ENCODE measurements around the gene EFNB1.
A peak's percentile ranks its signal among the peaks of the same experiment; 100 is the strongest.

The EFNB1 gene

GRCh38 chrX:68837119-68837518 is 8.3 kb downstream of the EFNB1 start:
- H3K14ac ChIP-seq (ENCODE audit: low read length) = no peak overlapping the region
- H2BK5ac ChIP-seq (ENCODE audit: low read length) = no peak overlapping the region
- H3K18ac ChIP-seq (ENCODE audit: low read length) = no peak overlapping the region
- H3K79me1 ChIP-seq (ENCODE audit: low read depth, low read length) = peaks cover 9% of the 10 kb centered on the region
- H3K23ac ChIP-seq (ENCODE audit: low read depth, low read length, poor library complexity) = no peak overlapping the region
- H3K9ac ChIP-seq (ENCODE audit: low read depth, low read length, poor library complexity) = no peak overlapping the region
- H3K27me3 ChIP-seq (ENCODE audit: control insufficient read depth in 3 of 3, insufficient read depth in 3 of 3, low read depth in 1 of 3, low read length in 3 of 3) = no peaks in the 10 kb centered on the region
- H3K9me3 ChIP-seq (replicated peaks in 1 of 2; ENCODE audit: control insufficient read depth in 2 of 2, insufficient read depth in 1 of 2, low read depth in 1 of 2, low read length in 2 of 2) = no peaks in the 10 kb centered on the region
- DNase-seq (ENCODE audit: low spot score) = no peak
- H2AK5ac ChIP-seq (ENCODE audit: low read depth, low read length) = no peak overlapping the region
- no peak overlapping the region for H2BK15ac ChIP-seq (ENCODE audit: low read length)
- H2BK12ac ChIP-seq (ENCODE audit: low read length) = no peak overlapping the region
- H3K4ac ChIP-seq (ENCODE audit: low read length) = no peak overlapping the region
- no peak overlapping the region for H4K91ac ChIP-seq (ENCODE audit: low read depth, low read length, poor library complexity)
- H4K8ac ChIP-seq (ENCODE audit: low read depth, low read length) = no peak overlapping the region
- H2AFZ ChIP-seq (ENCODE audit: low read length) = no peak overlapping the region
- no peak overlapping the region for H3K27ac ChIP-seq (replicated peaks; ENCODE audit: low read length)
- no peak overlapping the region for H3K4me3 ChIP-seq (ENCODE audit: low read length in 2 of 2)
- no peak overlapping the region for H2BK120ac ChIP-seq (ENCODE audit: low read depth, low read length)
- H3K4me1 ChIP-seq (ENCODE audit: control insufficient read depth in 2 of 2, insufficient read depth in 1 of 2, low read depth in 1 of 2, low read length in 2 of 2) = peaks cover 20 to 35% of the 10 kb centered on the region in 2 donors
- WGBS, 2 donors (ENCODE audit: extremely low coverage in 2 of 2, insufficient read length in 2 of 2, insufficient replicate concordance in 1 of 2) = no CpG with 5 or more reads among the region's 3 CpGs
- no peak overlapping the region for H3K4me2 ChIP-seq (ENCODE audit: insufficient read depth, low read length, poor library complexity, severe bottlenecking)
- peaks cover 29 to 64% of the 10 kb centered on the region in 2 donors for H3K36me3 ChIP-seq (replicated peaks in 1 of 2; ENCODE audit: control insufficient read depth in 2 of 2, insufficient read depth in 2 of 2, low read length in 2 of 2)

DNA sequence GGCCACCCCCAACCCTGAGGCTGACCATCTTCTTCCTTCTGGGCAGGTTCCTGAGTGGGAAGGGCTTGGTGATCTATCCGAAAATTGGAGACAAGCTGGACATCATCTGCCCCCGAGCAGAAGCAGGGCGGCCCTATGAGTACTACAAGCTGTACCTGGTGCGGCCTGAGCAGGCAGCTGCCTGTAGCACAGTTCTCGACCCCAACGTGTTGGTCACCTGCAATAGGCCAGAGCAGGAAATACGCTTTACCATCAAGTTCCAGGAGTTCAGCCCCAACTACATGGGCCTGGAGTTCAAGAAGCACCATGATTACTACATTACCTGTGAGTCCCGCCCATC is 9.7 kb downstream of the EFNB1 start:
- Histone ChIP-seq H3K9me3 (replicated peaks in 1 of 2; ENCODE audit: control insufficient read depth in 2 of 2, insufficient read depth in 1 of 2, low read depth in 1 of 2, low read length in 2 of 2) (no peaks in the 10 kb centered on the region), H2BK5ac (ENCODE audit: low read length) (no peak overlapping the region), H3K4me3 (ENCODE audit: low read length in 2 of 2) (no peak overlapping the region), H3K18ac (ENCODE audit: low read length) (no peak overlapping the region), H2AFZ (ENCODE audit: low read length) (no peak overlapping the region), H2BK120ac (ENCODE audit: low read depth, low read length) (no peak overlapping the region), H3K9ac (ENCODE audit: low read depth, low read length, poor library complexity) (no peak overlapping the region), H3K4me2 (ENCODE audit: insufficient read depth, low read length, poor library complexity, severe bottlenecking) (no peak overlapping the region), H2BK15ac (ENCODE audit: low read length) (no peak overlapping the region), H2AK5ac (ENCODE audit: low read depth, low read length) (no peak overlapping the region), H3K14ac (ENCODE audit: low read length) (no peak overlapping the region), H4K8ac (ENCODE audit: low read depth, low read length) (no peak overlapping the region), H3K27me3 (ENCODE audit: control insufficient read depth in 3 of 3, insufficient read depth in 3 of 3, low read depth in 1 of 3, low read length in 3 of 3) (no peaks in the 10 kb centered on the region), H3K27ac (replicated peaks; ENCODE audit: low read length) (no peak overlapping the region), H3K4me1 (ENCODE audit: control insufficient read depth in 2 of 2, insufficient read depth in 1 of 2, low read depth in 1 of 2, low read length in 2 of 2) (peaks cover 19 to 33% of the 10 kb centered on the region in 2 donors), H4K91ac (ENCODE audit: low read depth, low read length, poor library complexity) (no peak overlapping the region), H3K36me3 (replicated peaks in 1 of 2; ENCODE audit: control insufficient read depth in 2 of 2, insufficient read depth in 2 of 2, low read length in 2 of 2) (peaks cover 38 to 78% of the 10 kb centered on the region in 2 donors), H2BK12ac (ENCODE audit: low read length) (no peak overlapping the region), H3K79me1 (ENCODE audit: low read depth, low read length) (peaks cover 9% of the 10 kb centered on the region), H3K4ac (ENCODE audit: low read length) (no peak overlapping the region), H3K23ac (ENCODE audit: low read depth, low read length, poor library complexity) (no peak overlapping the region)
- no peak for DNase-seq (ENCODE audit: low spot score)
- no CpG with 5 or more reads among the region's 8 CpGs for WGBS, 2 donors (ENCODE audit: extremely low coverage in 2 of 2, insufficient read length in 2 of 2, insufficient replicate concordance in 1 of 2)

DNA sequence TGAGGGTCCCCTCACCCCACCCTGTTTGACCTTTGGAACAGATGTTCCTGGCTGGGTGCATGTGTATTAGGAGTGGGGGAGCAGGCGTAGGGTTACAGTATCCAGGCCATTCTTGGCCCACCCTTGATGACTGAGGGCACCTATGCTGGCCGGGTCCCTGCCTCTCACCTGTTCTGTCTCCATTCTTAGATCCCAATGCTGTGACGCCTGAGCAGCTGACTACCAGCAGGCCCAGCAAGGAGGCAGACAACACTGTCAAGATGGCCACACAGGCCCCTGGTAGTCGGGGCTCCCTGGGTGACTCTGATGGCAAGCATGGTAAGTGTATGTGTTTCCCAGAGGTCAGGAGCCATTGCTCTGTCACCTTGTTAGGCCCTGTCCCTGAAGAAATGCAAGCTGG is 10.9 kb downstream of the EFNB1 start:
- H3K4me2 ChIP-seq (ENCODE audit: insufficient read depth, low read length, poor library complexity, severe bottlenecking) = no peak overlapping the region
- WGBS, 2 donors (ENCODE audit: extremely low coverage in 2 of 2, insufficient read length in 2 of 2, insufficient replicate concordance in 1 of 2) = no CpG with 5 or more reads among the region's 4 CpGs
- no peak overlapping the region for H2AK5ac ChIP-seq (ENCODE audit: low read depth, low read length)
- no peak for DNase-seq (ENCODE audit: low spot score)
- H2BK5ac ChIP-seq (ENCODE audit: low read length) = no peak overlapping the region
- H3K9ac ChIP-seq (ENCODE audit: low read depth, low read length, poor library complexity) = no peak overlapping the region
- H3K27me3 ChIP-seq (ENCODE audit: control insufficient read depth in 3 of 3, insufficient read depth in 3 of 3, low read depth in 1 of 3, low read length in 3 of 3) = no peaks in the 10 kb centered on the region
- H3K27ac ChIP-seq (replicated peaks; ENCODE audit: low read length) = no peak overlapping the region
- H2BK15ac ChIP-seq (ENCODE audit: low read length) = no peak overlapping the region
- H3K4me1 ChIP-seq (ENCODE audit: control insufficient read depth in 2 of 2, insufficient read depth in 1 of 2, low read depth in 1 of 2, low read length in 2 of 2) = peaks cover 19 to 21% of the 10 kb centered on the region in 2 donors
- H3K18ac ChIP-seq (ENCODE audit: low read length) = no peak overlapping the region
- no peak overlapping the region for H3K14ac ChIP-seq (ENCODE audit: low read length)
- peaks cover 9% of the 10 kb centered on the region for H3K79me1 ChIP-seq (ENCODE audit: low read depth, low read length)
- no peak overlapping the region for H2BK12ac ChIP-seq (ENCODE audit: low read length)
- H2AFZ ChIP-seq (ENCODE audit: low read length) = no peak overlapping the region
- peaks cover 45 to 82% of the 10 kb centered on the region in 2 donors for H3K36me3 ChIP-seq (replicated peaks in 1 of 2; ENCODE audit: control insufficient read depth in 2 of 2, insufficient read depth in 2 of 2, low read length in 2 of 2)
- no peak overlapping the region for H4K8ac ChIP-seq (ENCODE audit: low read depth, low read length)
- no peak overlapping the region for H3K23ac ChIP-seq (ENCODE audit: low read depth, low read length, poor library complexity)
- no peak overlapping the region for H3K4ac ChIP-seq (ENCODE audit: low read length)
- no peak overlapping the region for H2BK120ac ChIP-seq (ENCODE audit: low read depth, low read length)
- H4K91ac ChIP-seq (ENCODE audit: low read depth, low read length, poor library complexity) = no peak overlapping the region
- H3K9me3 ChIP-seq (replicated peaks in 1 of 2; ENCODE audit: control insufficient read depth in 2 of 2, insufficient read depth in 1 of 2, low read depth in 1 of 2, low read length in 2 of 2) = no peaks in the 10 kb centered on the region
- no peak overlapping the region for H3K4me3 ChIP-seq (ENCODE audit: low read length in 2 of 2)

- Histone ChIP-seq H4K91ac (ENCODE audit: low read depth, low read length, poor library complexity) (no peak overlapping the region), H3K4me3 (ENCODE audit: low read length in 2 of 2) (no peak overlapping the region), H3K23ac (ENCODE audit: low read depth, low read length, poor library complexity) (no peak overlapping the region), H3K36me3 (replicated peaks in 1 of 2; ENCODE audit: control insufficient read depth in 2 of 2, insufficient read depth in 2 of 2, low read length in 2 of 2) (peaks cover 45 to 82% of the 10 kb centered on the region in 2 donors), H2AFZ (ENCODE audit: low read length) (no peak overlapping the region), H3K9me3 (replicated peaks in 1 of 2; ENCODE audit: control insufficient read depth in 2 of 2, insufficient read depth in 1 of 2, low read depth in 1 of 2, low read length in 2 of 2) (no peaks in the 10 kb centered on the region), H3K79me1 (ENCODE audit: low read depth, low read length) (peaks cover 9% of the 10 kb centered on the region), H3K4ac (ENCODE audit: low read length) (no peak overlapping the region), H3K4me1 (ENCODE audit: control insufficient read depth in 2 of 2, insufficient read depth in 1 of 2, low read depth in 1 of 2, low read length in 2 of 2) (peaks cover 16 to 19% of the 10 kb centered on the region in 2 donors), H3K4me2 (ENCODE audit: insufficient read depth, low read length, poor library complexity, severe bottlenecking) (no peak overlapping the region), H3K9ac (ENCODE audit: low read depth, low read length, poor library complexity) (no peak overlapping the region), H3K27ac (replicated peaks; ENCODE audit: low read length) (no peak overlapping the region), H2BK5ac (ENCODE audit: low read length) (no peak overlapping the region), H3K18ac (ENCODE audit: low read length) (no peak overlapping the region), H2BK15ac (ENCODE audit: low read length) (no peak overlapping the region), H2BK120ac (ENCODE audit: low read depth, low read length) (no peak overlapping the region), H2AK5ac (ENCODE audit: low read depth, low read length) (no peak overlapping the region), H3K27me3 (ENCODE audit: control insufficient read depth in 3 of 3, insufficient read depth in 3 of 3, low read depth in 1 of 3, low read length in 3 of 3) (no peaks in the 10 kb centered on the region), H2BK12ac (ENCODE audit: low read length) (no peak overlapping the region), H4K8ac (ENCODE audit: low read depth, low read length) (no peak overlapping the region), H3K14ac (ENCODE audit: low read length) (peak overlapping the region; percentile 8)
- no CpG with 5 or more reads among the region's 22 CpGs for WGBS, 2 donors (ENCODE audit: extremely low coverage in 2 of 2, insufficient read length in 2 of 2, insufficient replicate concordance in 1 of 2)
- no peak for DNase-seq (ENCODE audit: low spot score)
These were observed 11.4 kb downstream of the EFNB1 start for GRCh38 chrX:68840256-68840655.

Data from neuronal stem cell (in vitro differentiated cells).